HG02571 (cell line): ENCODE data around the gene ZNF511.
"Not testable (repeated sequence)": the region's sequence is repeated elsewhere in the genome, so short reads cannot be mapped to it uniquely, and the experiment has no call there.

Source experiments
- ATAC-seq: cut with Tn5 transposase; IDR thresholded peaks from one replicate; pipeline ENCODE4 v1.9.1; 2021; ENCODE audit warnings: mild to moderate bottlenecking, moderate library complexity; ENCODE audit not compliant: unreplicated experiment

Gene ZNF511, protein sequence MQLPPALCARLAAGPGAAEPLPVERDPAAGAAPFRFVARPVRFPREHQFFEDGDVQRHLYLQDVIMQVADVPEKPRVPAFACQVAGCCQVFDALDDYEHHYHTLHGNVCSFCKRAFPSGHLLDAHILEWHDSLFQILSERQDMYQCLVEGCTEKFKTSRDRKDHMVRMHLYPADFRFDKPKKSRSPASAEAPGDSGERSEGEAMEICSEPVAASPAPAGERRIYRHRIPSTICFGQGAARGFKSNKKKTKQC

DNA sequence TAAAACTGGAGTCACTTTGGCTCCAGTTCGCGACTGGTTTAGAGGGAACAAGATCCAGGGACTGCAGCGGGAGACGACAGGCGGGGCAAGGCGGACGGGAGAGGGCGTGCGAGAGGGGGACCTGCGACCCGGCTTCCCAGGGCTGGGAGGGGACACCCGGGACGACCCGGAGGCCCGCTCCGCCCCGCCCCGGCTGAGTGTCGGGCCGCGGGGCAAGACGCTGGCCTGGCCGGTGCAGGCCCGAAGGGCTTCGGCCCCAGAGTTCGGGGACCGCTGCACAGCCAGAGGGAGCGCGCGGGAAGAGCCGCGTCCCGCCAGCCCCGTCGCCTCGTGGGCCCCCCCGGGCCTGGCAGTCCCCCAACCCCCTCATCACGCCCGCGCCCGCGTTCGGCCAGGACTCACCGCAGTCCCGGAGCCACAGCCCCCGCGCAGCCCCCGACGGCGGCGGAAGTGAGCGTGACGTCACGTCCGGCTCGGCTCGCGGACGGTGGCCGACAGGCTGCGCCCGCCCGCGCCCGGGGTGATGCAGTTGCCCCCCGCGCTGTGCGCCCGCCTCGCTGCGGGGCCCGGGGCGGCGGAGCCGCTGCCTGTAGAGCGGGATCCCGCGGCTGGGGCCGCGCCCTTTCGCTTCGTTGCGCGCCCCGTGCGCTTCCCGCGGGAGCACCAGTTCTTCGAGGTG, at the start of gene ZNF511, which contains the start of gene TUBGCP2:
TSS of gene ZNF511 (plus strand) at position 494 of the 679 bp plus-strand sequence. CDS start at position 524, 30 bp downstream.
TSS of gene TUBGCP2 (minus strand) at position 452 of the 679 bp plus-strand sequence. CDS start 5,931 bp downstream, outside the sequence.
- peak; percentile 82 for ATAC-seq

DNA sequence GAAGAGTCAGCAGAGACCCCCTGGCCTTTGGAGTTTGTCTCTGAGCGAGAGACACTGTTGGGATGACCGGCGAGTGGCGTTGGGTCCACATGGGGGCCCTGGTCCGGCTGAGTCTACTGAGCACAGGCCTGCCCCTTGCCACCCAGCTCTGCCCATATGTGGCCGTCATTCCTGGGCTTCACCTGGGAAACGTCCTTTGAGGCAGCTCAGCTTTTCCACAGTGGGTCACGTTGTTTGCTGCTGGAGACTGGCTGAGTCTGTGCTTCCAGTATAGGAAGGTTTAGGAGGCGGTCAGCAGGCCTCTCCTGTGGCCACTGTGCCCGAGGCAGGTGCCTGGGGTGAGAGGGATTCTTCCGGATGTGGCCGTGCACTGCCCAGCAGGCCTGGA, 49.1 kb upstream of the ZNF511 start:
- ATAC-seq, result no peak

DNA sequence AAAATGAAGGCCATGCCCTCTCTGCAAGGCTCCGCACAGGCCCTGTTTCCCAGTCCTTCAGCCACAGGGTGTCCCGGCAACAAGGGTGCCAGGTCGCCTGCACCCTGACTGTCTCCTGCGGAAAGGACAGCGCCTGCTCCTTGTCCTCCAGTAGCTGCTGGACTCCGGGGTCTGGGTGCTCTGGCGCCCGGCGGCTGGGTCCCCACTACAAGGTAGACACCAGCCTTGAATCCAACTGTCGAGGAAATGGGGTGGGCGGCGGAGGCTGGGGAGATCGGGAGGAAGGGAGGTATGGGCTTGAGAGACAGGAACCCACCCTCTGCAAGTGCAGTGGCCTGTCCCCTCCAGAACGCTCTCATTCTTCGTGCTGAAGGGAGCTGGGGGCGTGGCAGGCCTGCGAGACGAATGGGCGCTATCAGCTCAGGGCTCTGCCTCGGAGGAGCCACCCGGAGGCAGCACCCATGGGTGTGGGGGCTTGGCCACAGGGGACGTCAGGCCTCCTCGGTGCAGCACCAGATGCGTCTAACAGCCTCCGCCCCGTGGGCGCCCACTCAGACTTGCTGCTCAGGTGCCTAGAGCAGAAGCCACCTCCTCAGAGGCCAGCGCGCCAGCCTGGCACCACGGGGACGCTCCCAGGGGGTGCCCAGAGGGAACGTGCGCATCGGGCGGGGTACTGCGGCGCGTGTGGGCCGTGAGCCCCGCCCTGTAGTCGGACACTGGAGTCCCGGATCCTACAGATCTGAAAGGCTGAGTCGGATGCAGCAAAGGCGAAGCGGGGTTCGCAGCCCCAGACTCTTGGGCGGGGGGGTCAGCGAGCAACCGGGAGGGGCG, 47.6 kb upstream of the ZNF511 start:
- peak; percentile 56 for ATAC-seq

DNA sequence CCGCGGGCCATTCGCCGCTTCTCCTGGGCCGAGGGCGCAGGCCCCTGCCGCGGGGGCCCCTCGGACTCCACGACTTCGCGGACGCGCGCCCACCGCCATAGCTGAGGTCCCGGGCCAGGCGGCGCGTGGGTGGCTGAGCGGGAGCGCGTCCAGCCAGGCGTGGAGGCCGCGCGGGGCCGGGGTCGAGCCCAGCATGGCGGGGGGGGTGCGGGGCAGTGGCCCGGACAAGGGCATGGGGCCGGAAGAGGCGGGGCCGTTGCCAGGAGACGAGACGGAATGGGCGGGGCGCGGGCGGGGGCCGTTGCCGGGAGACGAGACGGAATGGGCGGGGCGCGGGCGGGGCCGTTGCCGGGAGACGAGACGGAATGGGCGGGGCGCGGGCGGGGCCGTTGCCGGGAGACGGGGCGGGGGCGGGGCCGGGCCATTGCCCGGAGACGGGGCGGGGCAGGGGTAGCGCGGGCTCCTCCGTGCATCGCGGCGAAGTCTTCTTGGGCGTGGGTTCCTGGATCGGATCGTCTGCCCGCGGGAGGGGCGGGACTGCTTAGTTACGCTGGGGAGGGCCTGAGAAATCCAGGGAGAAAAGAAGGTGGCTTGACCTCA, 46.9 kb upstream of the ZNF511 start:
- ATAC-seq, result peak; percentile 47

DNA sequence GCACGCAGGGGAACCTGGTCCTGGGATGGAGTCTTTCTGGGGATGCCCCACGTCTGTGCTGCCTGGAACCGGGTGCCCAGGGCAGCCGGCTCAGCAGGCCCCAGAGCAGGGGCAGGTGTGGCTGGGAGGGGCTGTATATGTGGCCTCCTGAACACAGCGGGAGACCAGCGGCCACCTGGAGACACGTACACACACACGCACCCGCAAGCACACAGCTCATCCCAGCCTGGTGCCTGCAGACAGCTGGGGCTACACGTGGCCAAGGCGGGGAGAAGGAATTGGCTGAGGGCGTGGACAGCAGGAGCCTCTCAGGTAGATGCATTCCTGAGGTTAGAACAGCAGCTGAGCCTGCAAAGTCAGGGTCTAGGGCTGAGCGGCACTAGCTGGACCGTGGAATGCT, 46.0 kb upstream of the ZNF511 start:
- no peak for ATAC-seq

DNA sequence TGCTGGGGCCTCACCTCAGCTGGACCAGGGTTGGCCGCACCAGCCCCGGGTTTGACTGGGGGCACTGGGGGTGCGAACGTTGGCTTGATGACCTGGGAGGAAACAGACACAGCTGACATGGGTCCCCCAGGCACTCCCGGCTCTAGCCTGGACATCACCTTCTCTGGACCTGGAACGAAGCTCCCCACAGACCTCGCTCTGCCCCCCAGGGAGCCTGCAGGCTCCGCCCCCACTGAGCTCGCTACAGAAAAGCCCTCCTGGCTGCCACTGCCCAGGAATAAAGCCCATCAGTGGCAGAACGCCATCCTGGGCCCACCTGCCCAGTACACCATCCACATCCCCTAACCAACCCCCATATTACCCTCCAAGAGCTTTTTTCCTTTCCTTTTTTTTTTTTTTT, 45.0 kb upstream of the ZNF511 start:
- ATAC-seq, result no peak

DNA sequence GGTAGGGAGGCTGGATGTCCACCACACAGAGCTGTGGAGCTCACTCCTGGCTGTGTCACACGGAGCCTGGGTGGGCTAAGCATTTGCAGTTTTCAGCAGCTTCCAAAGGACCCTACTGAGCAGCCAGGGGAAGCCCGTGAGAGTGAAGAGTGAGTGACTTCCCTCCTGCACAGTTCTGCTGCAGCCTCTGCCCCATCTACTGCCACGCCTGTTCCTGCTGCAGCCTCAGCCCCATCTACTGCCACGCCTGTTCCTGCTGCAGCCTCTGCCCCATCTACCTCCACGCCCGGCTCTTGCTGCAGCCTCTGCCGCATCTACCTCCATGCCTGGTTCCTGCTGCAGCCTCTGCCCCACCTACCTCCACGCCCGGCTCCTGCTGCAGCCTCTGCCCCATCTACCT, 44.3 kb upstream of the ZNF511 start:
- no peak for ATAC-seq

DNA sequence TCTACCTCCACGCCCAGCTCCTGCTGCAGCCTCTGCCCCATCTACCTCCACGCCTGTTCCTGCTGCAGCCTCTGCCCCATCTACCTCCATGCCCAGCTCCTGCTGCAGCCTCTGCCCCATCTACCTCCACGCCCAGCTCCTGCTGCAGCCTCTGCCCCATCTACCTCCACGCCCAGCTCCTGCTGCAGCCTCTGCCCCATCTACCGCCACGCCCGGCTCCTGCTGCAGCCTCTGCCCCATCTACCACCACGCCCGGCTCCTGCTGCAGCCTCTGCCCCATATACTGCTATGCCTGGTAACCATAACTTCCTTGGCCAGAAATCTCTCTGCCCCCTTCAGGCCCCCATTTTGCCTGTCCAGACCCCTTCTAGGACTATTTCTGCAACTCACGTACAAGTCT, 43.7 kb upstream of the ZNF511 start:
- ATAC-seq, result not testable (repeated sequence)

DNA sequence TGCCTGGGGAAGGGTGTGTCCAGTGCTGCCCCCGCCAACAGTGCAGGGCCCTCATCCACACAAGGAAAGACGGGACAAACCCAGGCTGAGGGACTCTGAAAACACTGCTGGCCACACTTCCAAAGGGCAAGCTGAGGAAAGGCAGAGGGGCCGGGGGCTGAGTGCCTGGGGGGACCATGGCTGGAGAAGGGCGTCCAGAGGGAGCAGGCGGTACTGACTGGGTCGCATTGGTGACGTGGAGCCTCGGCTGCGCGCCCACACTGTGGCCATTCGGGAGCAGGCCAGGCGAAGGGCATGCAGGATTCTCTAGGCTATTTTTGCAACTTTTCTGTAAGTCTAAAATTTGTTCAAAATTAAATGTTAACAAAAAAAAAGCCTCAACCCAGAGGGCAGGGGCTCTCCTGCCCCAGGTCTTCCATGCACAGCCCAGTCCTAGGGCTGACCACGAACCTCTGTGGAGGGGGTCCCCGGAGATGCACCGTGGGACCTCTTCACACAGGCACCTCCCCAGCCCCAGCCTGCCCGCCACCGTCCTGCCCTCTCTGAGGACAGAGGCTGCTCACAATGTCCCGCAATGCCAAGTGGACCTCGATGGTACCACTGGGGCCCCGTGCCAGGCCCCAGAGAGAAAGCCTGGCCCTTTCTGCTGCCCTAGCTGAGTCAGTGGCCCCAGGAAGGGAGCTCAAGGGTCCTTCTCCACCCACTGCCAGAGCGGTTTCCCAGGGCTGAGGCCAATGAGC, 42.5 kb upstream of the ZNF511 start:
- no peak for ATAC-seq

DNA sequence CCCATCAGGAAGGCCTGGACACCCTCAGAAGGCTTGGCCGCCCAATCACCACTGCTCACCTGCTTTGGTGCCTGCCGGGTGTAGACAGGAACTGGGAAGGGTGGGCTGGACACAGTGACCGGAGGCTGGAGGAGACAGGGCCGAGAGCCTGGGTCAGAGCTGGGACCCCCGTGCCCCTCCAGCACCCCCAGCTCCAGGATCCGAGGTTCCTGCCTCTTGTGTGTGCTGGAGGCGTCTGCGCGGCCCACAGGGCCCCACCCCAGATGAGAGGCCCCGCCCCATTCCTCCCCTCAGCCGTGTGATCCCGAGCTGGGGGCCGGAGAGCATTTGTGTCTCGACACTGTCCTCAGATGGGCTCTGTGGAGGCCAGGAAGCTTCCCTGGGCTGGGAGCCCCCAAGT, 41.4 kb upstream of the ZNF511 start:
- ATAC-seq, result no peak

DNA sequence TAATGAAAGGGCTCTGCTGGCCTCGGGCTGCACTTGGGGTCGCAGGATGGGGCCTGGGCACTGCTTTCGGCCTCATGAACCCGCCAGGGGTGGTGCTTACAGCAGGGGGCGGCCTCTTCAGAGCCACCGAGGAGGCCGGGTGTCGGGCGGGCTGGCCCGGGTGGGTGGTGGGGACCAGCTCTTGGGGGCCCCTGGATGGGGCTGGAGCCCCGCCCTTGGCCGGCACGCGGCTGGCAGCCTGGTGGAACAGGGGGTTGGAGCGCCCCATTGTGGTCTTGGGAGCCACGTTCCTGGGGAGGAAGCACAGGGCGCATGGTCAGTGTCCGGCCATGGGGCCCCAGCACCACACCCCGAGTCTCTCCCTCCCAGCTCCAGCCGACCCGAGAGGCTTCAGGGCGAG, 40.9 kb upstream of the ZNF511 start:
- ATAC-seq, result no peak

DNA sequence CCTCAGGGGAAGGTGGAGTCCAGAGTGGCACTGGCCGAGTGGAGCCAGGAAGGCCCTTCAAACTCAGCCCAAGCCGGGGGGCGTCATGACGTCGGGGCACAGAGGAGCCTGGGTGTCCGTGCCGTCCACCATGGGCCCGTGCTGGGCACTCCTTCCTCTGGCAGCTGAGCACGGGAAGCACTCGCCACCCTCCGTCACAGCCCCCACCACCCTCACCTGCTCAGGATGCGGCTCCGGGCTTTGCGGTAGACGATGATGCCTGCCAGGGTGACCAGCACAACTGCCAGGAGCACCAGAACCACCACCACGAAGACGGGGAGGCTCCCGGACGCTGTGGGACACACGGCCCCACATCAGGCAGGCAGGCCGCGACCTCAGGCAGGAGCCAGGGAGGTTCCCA, 40.2 kb upstream of the ZNF511 start:
- no peak for ATAC-seq

DNA sequence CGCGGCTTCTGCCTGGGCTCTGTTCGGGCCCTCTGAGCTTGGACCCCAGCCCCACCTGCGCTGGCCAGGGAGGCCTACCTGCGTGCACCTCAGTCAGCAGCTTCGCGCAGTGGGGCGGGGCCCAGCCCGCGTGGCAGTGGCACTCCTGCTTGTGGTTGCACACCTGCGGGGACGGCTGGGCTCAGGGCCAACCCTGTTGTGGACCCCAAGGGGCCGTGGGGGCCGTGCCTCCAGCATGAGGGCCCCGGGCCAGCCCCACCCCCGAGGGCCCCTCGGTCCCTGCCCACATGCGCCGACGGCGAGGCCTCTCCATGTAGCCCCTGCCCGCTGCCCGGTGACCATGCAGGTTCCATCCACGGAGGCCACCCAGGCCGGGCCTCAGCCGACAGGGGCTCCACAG, 39.3 kb upstream of the ZNF511 start:
- ATAC-seq, result no peak

DNA sequence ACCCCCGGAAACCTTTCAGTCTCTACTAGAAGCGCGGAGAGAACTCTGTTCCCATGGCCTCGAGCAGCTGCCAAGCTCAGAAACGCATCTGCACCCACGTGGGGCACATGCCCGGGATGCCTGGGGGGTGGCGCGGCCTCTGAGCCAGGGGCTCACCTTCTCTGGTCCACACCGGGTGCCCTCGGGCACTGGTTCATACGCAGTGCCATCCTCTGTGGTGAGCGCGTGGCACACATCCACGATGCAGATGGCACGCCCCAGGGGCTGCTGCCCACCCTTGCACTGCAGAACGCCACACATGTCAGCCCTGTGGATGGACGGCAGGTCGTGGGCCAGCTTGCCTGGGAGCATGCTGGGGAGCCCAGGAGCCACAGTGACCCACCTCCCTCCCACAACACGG, 38.5 kb upstream of the ZNF511 start:
- ATAC-seq, result no peak

DNA sequence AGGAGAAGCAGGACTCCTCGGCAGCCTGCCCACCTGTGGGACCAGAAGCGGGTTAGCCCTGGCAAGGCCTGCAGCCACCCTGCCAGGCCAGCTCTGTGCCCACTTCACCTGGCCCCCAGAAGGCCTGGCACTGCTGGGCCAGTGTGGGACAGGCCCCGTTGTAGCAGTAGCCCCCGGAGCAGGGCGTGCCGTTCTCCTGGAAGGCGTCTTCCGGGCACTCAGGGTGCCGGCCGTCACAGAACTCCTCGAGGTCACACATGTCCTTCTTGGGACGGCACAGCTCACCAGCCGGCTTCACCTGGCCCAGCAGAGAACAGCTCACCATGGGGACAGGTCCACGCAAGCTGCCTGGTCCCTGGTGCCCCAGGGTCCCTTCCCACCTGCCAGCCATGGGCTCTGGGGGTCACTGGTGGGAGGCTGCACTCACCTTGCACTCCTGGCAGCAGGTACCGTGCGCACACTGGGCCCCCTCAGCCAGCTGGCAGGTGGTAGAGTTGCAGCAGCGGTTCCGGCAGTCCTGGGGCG, 37.9 kb upstream of the ZNF511 start:
- no peak for ATAC-seq

DNA sequence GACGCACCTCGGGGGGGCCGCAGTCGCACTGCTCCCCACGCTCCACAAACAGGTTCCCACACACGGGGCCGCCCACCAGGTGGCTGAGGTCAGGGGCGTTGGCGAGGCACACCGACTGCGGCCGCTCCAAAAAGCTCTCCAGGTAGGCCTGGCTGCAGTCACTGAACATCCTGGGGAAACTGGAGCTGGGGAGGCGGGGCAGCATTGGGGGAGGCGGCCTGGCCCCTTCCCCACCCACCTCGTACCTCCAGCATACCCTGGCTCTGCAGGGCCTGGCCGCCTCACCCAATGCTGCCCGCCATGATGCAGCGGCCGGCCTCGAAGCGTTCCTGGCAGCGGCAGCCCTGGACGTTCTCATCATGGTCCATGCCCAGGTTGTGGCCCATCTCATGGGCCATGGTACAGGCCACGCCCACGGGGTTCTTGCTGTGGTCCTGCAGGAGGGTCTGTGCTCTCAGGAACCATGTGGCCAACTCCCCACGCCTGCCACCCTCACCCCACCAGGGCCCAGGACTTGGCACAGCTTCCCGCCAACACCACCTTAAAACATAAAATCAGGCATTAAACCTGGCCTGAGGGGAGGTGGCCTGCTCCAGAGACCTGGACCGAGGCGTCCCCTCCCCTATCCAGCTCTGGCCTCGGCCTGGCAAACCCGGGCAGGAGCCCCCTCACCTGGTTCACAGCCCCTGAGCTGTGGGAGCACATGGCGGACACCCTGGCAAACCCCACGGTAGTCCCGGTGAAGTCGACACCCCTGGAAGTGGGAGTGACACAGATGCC, 37.0 kb upstream of the ZNF511 start:
- ATAC-seq, result no peak

DNA sequence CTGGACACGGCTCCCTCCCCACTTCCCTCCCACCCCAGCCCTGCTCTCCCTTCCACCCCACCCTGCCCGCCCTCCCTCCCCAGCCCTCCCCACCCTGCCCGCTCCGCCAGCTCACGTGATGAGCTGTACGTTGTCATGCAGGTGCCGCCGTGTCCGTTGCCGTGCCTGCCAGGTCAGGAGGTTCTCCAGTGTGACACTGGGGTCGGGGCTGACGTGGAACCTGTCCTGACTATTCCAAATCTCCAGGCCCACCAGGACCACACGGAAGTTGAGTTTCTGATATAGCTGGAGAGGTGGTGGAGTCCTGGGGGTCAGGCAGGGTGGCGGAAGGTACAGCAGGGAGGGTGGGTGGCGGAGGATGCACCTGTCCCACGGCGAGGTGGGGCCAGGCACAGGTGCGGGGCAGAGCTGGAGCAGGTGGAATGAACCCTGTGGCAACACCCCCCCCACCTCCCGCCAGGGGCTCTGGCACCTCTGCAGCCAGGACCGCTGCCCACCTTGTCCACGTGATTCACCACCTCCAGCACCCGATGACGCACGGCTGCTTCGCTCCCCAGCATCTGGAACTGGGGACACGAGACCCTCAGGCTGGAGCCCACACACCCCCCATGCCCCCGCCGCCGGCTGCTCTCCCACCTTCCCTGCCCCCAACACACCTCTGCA, 36.3 kb upstream of the ZNF511 start:
- ATAC-seq, result no peak

DNA sequence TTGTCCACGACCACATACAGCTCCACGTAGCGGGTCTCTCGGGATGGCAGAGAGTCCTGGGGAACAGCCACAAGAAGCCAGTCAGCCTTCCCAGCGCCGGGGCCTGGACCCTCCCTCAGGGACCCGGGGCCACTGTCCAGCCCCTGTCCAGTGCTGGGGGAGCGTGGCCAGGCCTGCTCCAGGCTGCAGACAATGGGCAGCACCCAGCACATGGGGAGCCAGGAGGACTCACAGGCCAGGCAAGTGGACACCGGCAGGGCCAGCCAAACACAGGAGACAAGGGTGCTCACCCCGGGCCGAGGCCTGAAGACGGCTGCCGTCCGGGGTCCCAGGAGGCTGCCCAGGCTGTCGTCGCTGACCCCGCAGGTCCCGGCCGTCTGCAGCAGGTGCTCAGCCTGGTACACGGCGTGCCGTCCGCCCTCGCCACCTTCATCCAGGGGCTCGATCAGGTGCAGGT, 35.7 kb upstream of the ZNF511 start:
- no peak for ATAC-seq

DNA sequence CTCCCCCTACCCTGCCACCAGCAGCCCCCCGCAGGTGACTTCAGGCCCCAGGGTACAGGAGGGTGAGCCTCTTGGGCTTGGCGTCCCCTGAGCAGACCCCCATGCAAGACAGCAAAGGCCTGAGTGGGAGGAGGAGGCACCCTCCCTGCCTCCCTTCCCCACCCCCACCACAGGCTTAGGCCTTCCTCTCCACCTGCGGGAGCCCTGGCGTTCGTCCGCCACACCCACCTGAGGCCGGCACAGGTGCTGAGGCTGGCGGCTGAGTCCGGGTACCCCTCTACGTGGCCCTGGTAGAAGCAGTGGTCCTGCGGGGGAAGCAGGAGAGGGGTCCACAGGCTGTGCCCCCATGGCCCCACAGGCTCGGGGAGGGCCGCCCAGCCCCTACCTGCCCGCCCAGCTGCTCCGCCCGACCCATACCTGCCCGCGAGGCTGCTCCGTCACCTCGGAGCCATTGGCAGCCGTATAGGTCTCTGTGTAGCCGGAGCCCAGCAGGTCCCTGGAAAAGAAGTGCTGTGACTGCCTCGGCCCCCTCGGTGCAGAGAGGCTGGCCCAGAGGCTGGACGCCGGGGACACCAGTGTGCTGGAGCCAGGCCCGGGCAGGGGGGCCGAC, 35.1 kb upstream of the ZNF511 start:
- no peak for ATAC-seq
